Smooth muscle cell (in vitro differentiated cells): ENCODE results near the gene GRIK4. TPM values are rescaled to one million over a fixed set of nuclear protein-coding genes. Genes with fewer than 3 reads are reported as not detected.

Experiments used
- DNase-seq: peaks from one replicate; lab custom pipeline; 2025; ENCODE audit not compliant: unreplicated experiment; lab: John Stamatoyannopoulos, UW
- H2AFZ ChIP-seq: fragments of 200-600 bp; sonication (generic); 2 replicates; pipeline ENCODE4 v1.6.0; 2016; ENCODE audit warnings: antibody characterized with exemption, low read depth, mild to moderate bottlenecking
- H3F3A ChIP-seq: fragments of 200-600 bp; sonication (generic); 2 replicates; pipeline ENCODE4 v1.6.0; 2017; ENCODE audit warnings: antibody characterized with exemption, low read depth
- H3K27ac ChIP-seq: fragments of 200-600 bp; sonication (generic); 2 replicates; pipeline ENCODE4 v1.5.1; 2016; ENCODE audit warnings: low read depth, mild to moderate bottlenecking
- H3K27me3 ChIP-seq: fragments of 200-600 bp; sonication (generic); 2 replicates; pipeline ENCODE4 v1.6.1; 2016; ENCODE audit warnings: low read depth, mild to moderate bottlenecking
- H3K36me3 ChIP-seq: fragments of 200-600 bp; sonication (generic); 2 replicates; pipeline ENCODE4 v1.5.1; 2016; ENCODE audit warnings: low read depth
- H3K4me1 ChIP-seq: fragments of 200-600 bp; sonication (generic); 2 replicates; pipeline ENCODE4 v1.5.1; 2016; ENCODE audit warnings: low read depth
- H3K4me2 ChIP-seq: fragments of 200-600 bp; sonication (generic); 2 replicates; pipeline ENCODE4 v1.6.0; 2016; ENCODE audit warnings: mild to moderate bottlenecking
- H3K4me3 ChIP-seq: fragments of 200-600 bp; sonication (generic); 2 replicates; pipeline ENCODE4 v1.5.1; 2016; ENCODE audit warnings: mild to moderate bottlenecking
- H3K79me2 ChIP-seq: fragments of 200-600 bp; sonication (generic); 2 replicates; pipeline ENCODE4 v1.6.0; 2016; ENCODE audit warnings: low read depth, mild to moderate bottlenecking
- H3K9ac ChIP-seq: fragments of 200-600 bp; sonication (generic); 2 replicates; pipeline ENCODE4 v1.6.0; 2016; ENCODE audit warnings: low read depth
- H3K9me3 ChIP-seq: fragments of 200-600 bp; sonication (generic); replicated peaks from 2 replicates; pipeline ENCODE4 v1.5.1; 2016; ENCODE audit warnings: low read depth
- H4K20me1 ChIP-seq: fragments of 200-600 bp; sonication (generic); 2 replicates; pipeline ENCODE4 v1.6.0; 2016; ENCODE audit warnings: low read depth
- CTCF ChIP-seq: fragments of 200-600 bp; sonication (generic); IDR thresholded peaks from 2 replicates; pipeline ENCODE4 v1.5.1; 2017; ENCODE audit warnings: borderline replicate concordance, mild to moderate bottlenecking, antibody characterized with exemption; ENCODE audit not compliant: insufficient read depth, poor library complexity, severe bottlenecking
- WGBS: methylation state at CpG from one replicate; pipeline ENCODE4 v1.1.7; 2016; ENCODE audit warnings: low lambda C conversion rate; 5-methylcytosine and 5-hydroxymethylcytosine counted together
- polyA plus RNA-seq: library from polyadenylated mRNA; unstranded; fragments of >200 nt; fragmentation: Nextera tagmentation; extraction: Ambion mirVana; gene quantifications from 2 replicates; pipeline ENCODE4 v1.2.1, GENCODE V29; 2016
- total RNA-seq: library from RNA; depleted of rRNA; stranded (reverse); fragments of >200 nt; gene quantifications from 2 replicates; pipeline ENCODE4 v1.2.3, GENCODE V29; 2014

Gene GRIK4
- total and polyA plus RNA-seq, 2 experiments from 2014 or later = not detected

DNA sequence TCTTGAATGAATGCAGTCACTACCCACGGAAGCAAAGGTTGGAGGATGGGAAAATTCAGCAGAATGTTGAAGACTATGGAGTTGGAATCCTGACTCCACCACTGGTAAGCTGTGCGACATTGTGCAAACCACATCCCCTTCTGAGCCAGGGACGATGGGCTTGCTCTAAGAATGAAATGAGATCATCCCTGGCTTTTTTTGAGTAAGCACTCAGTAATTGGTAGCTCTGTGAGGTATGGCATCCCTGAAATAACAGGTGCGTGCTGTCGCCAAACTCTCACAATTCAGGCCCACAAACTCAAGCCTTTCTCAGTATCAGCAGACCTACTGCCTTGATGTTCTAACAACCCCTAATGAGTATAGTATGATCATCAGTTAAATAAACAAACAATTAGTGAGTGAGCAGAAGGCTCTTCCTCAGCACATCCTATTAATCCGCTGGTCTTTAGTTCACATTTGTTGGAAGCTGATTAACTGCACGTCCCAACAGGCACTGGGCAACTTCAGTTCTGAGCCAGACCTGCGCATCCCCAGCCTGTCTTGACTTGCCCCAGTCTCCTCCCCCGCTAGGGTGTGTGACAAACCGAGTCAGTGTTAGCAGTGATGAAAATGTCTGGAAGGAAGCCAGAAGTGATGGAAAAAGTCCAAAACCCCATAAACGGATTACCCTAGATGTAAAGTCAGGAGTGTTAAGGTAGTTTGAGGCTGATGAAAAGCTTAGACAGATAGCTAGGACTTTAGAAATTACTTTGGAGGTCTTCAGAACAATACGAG lies 235.5 kb downstream of the GRIK4 start:
- H3K27ac ChIP-seq = no peak overlapping the region
- no peak for TF ChIP-seq CTCF
- H2AFZ ChIP-seq = no peak overlapping the region
- H3K4me3 ChIP-seq = no peak overlapping the region
- H3F3A ChIP-seq = no peaks in the 10 kb centered on the region
- H4K20me1 ChIP-seq = no peaks in the 10 kb centered on the region
- no peak overlapping the region for H3K4me2 ChIP-seq
- DNase-seq = no peak
- WGBS = 75% methylated on average over 12 of the region's 12 CpGs
- H3K27me3 ChIP-seq = peaks cover 58% of the 10 kb centered on the region
- H3K4me1 ChIP-seq = peaks cover 4% of the 10 kb centered on the region
- H3K36me3 ChIP-seq = no peaks in the 10 kb centered on the region
- H3K79me2 ChIP-seq = no peaks in the 10 kb centered on the region
- H3K9ac ChIP-seq = no peak overlapping the region
- H3K9me3 ChIP-seq = no peaks in the 10 kb centered on the region

GRCh38 chr11:120747850-120748814 lies 236.6 kb downstream of the GRIK4 start:
- TF ChIP-seq CTCF = no peak
- no peak overlapping the region for H3K4me3 ChIP-seq
- no peak overlapping the region for H3K9ac ChIP-seq
- H3K9me3 ChIP-seq = no peaks in the 10 kb centered on the region
- no peak overlapping the region for H2AFZ ChIP-seq
- H3F3A ChIP-seq = no peaks in the 10 kb centered on the region
- no peaks in the 10 kb centered on the region for H4K20me1 ChIP-seq
- H3K27me3 ChIP-seq = peaks cover 58% of the 10 kb centered on the region
- DNase-seq = no peak
- H3K4me2 ChIP-seq = no peak overlapping the region
- no peaks in the 10 kb centered on the region for H3K36me3 ChIP-seq
- H3K27ac ChIP-seq = no peak overlapping the region
- 81% methylated on average over 12 of the region's 12 CpGs for WGBS
- no peaks in the 10 kb centered on the region for H3K79me2 ChIP-seq
- H3K4me1 ChIP-seq = peaks cover 4% of the 10 kb centered on the region

- 89% methylated on average over 4 of the region's 4 CpGs for WGBS
- DNase-seq = no peak
- H3K4me3 ChIP-seq = no peak overlapping the region
Observed at GRCh38 chr11:120749395-120749794, 237.8 kb downstream of the GRIK4 start.

More at GRCh38 chr11:120749395-120749794, 237.8 kb downstream of the GRIK4 start:
- peaks cover 4% of the 10 kb centered on the region for H3K4me1 ChIP-seq
- no peaks in the 10 kb centered on the region for H4K20me1 ChIP-seq
- peaks cover 49% of the 10 kb centered on the region for H3K27me3 ChIP-seq
- no peak overlapping the region for H3K4me2 ChIP-seq
- H3K36me3 ChIP-seq = no peaks in the 10 kb centered on the region
- no peak overlapping the region for H3K9ac ChIP-seq
- TF ChIP-seq CTCF = no peak
- no peaks in the 10 kb centered on the region for H3F3A ChIP-seq
- no peak overlapping the region for H2AFZ ChIP-seq
- no peaks in the 10 kb centered on the region for H3K9me3 ChIP-seq
- no peaks in the 10 kb centered on the region for H3K79me2 ChIP-seq
- no peak overlapping the region for H3K27ac ChIP-seq
